Activated CD8-positive, alpha-beta T cell treated with anti-CD3 and anti-CD28 coated beads for 36 hours (primary cell): ENCODE measurements around the gene HMCN1. TPM values are rescaled to one million over a fixed set of nuclear protein-coding genes. Genes with fewer than 3 reads are reported as not detected.

Experiments used
- ATAC-seq: fragments of 200-7000 bp; cut with Tn5 transposase; one replicate; pipeline ENCODE4 v1.10.0; 2021; ENCODE audit warnings: mild to moderate bottlenecking, moderate library complexity
- CTCF ChIA-PET: fragments of 350-600 bp; sonication (Branson Sonifier 250); formaldehyde crosslinking; loops from one replicate; lab custom pipeline; 2021; ENCODE audit warnings: antibody characterized with exemption; lab: Charles Lee
- POLR2A ChIA-PET: fragments of 350-600 bp; sonication (Branson Sonifier 250); formaldehyde crosslinking; loops from one replicate; lab custom pipeline; 2021; ENCODE audit warnings: antibody characterized with exemption; lab: Charles Lee
- DNase-seq: peaks from one replicate; pipeline ENCODE4 v3.0.0-alpha.2; 2020
- H3K27ac Mint-ChIP-seq: one replicate; pipeline ENCODE4 v1.8.0; 2021; ENCODE audit warnings: mild to moderate bottlenecking, mixed read lengths
- H3K27me3 Mint-ChIP-seq: one replicate; pipeline ENCODE4 v1.8.0; 2021; ENCODE audit warnings: mixed read lengths
- H3K36me3 Mint-ChIP-seq: one replicate; pipeline ENCODE4 v1.8.0; 2021; ENCODE audit warnings: low read depth, mixed read lengths
- H3K4me1 Mint-ChIP-seq: one replicate; pipeline ENCODE4 v1.8.0; 2021; ENCODE audit warnings: low read depth, mixed read lengths
- H3K4me3 Mint-ChIP-seq: one replicate; pipeline ENCODE4 v1.8.0; 2021; ENCODE audit warnings: mild to moderate bottlenecking, moderate library complexity, mixed read lengths
- H3K9me3 Mint-ChIP-seq: one replicate; pipeline ENCODE4 v1.8.0; 2021; ENCODE audit warnings: mixed read lengths
- intact Hi-C: fragments of 100-400 bp; cut with micrococcal nuclease; formaldehyde crosslinking; loops from one replicate; pipeline ENCODE4 v1.10.0; 2022
- total RNA-seq, 2 experiments: library from RNA; stranded (reverse); gene quantifications; one replicate each; pipeline ENCODE4 v1.2.3, GENCODE V29; 2021
- TF ChIP-seq, protein P1 (sequence below): fragments of 200-600 bp; IDR thresholded peaks from one replicate; pipeline ENCODE4 v1.8.0; 2022; ENCODE audit warnings: antibody characterized with exemption, mild to moderate bottlenecking

HMCN1 gene
- total RNA-seq, 2 experiments from 2014 or later: not detected

DNA sequence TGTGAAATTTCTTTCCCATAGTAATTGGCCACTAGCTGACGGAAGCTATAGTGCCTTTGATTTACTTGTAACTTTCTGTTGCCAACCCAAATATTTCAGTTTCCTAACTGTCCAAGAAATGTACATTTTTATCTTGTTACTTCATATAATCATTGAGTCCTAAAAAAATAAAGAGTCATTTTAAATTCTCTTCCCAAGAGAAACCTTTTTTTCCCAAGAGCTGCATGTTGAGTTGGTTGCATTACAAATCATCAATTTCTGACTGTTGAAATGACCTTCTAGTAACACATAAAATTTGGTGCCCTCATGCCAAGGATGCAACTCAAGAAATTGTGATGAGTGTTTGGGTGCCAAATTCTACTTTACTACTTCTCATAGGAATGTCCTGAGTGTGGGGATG is 61.0 kb downstream of the HMCN1 start:
- Mint-ChIP-seq H3K4me3 (no peak overlapping the region), H3K4me1 (no peaks in the 10 kb centered on the region), H3K27me3 (peaks cover 8% of the 10 kb centered on the region), H3K27ac (no peak overlapping the region), H3K9me3 (peaks cover 12% of the 10 kb centered on the region), H3K36me3 (no peaks in the 10 kb centered on the region)
- no peak for DNase-seq
- CTCF ChIA-PET: no interaction called here
- no peak for ATAC-seq
- TF ChIP-seq, protein P1, sequence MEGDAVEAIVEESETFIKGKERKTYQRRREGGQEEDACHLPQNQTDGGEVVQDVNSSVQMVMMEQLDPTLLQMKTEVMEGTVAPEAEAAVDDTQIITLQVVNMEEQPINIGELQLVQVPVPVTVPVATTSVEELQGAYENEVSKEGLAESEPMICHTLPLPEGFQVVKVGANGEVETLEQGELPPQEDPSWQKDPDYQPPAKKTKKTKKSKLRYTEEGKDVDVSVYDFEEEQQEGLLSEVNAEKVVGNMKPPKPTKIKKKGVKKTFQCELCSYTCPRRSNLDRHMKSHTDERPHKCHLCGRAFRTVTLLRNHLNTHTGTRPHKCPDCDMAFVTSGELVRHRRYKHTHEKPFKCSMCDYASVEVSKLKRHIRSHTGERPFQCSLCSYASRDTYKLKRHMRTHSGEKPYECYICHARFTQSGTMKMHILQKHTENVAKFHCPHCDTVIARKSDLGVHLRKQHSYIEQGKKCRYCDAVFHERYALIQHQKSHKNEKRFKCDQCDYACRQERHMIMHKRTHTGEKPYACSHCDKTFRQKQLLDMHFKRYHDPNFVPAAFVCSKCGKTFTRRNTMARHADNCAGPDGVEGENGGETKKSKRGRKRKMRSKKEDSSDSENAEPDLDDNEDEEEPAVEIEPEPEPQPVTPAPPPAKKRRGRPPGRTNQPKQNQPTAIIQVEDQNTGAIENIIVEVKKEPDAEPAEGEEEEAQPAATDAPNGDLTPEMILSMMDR: no peak
- intact Hi-C loops: no loop called here
- POLR2A ChIA-PET: no interaction called here

DNA sequence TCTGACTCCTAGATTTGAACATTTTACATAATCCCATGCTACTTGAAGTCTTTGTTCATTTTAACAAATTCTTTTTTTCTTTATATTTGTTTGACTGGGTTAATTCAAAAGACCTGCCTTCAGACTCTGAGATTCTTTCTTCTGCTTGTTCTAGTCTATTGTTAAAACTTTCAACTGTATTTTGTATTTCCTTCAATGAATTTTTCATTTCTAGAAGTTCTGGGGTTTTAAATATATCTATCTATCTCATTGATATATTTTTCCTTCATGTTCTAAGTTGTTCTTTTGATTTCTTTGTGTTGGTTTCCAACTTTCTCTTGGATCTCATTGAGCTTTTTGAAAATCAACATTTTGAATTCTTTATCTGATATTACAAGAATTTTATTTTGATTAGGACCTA is 64.3 kb downstream of the HMCN1 start:
- peaks cover 6% of the 10 kb centered on the region for H3K27me3 Mint-ChIP-seq
- intact Hi-C loops: no loop called here
- peaks cover 12% of the 10 kb centered on the region for H3K9me3 Mint-ChIP-seq
- POLR2A ChIA-PET: no interaction called here
- H3K36me3 Mint-ChIP-seq: no peaks in the 10 kb centered on the region
- ATAC-seq: no peak
- no peak for DNase-seq
- no peak overlapping the region for H3K27ac Mint-ChIP-seq
- no peak overlapping the region for H3K4me3 Mint-ChIP-seq
- H3K4me1 Mint-ChIP-seq: no peaks in the 10 kb centered on the region
- TF ChIP-seq, protein P1: no peak
- CTCF ChIA-PET: no interaction called here

DNA sequence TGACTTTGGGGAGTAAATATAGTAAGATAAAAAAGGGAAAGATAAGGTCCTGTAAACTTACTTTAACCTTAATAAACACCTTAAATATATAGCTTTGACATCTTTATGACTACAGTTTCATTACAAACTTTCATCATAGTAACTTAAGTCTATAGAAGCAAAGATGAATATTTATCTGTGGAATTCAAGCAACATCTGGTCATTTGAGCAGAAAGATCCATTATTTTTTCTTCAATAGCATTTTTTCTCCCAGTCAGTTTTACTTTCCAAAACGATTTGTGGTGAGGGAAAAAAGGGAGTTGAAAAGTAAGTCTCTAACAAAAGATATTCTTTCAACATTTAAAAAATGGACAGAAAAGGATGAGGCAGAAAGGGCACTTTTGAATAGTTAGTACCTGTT is 69.0 kb downstream of the HMCN1 start:
- no peak for DNase-seq
- H3K27ac Mint-ChIP-seq: no peak overlapping the region
- peaks cover 8% of the 10 kb centered on the region for H3K9me3 Mint-ChIP-seq
- peaks cover 2% of the 10 kb centered on the region for H3K27me3 Mint-ChIP-seq
- intact Hi-C loops: no loop called here
- TF ChIP-seq, protein P1: no peak
- H3K4me1 Mint-ChIP-seq: no peaks in the 10 kb centered on the region
- ATAC-seq: no peak
- no peak overlapping the region for H3K4me3 Mint-ChIP-seq
- POLR2A ChIA-PET: no interaction called here
- CTCF ChIA-PET: no interaction called here
- no peaks in the 10 kb centered on the region for H3K36me3 Mint-ChIP-seq

DNA sequence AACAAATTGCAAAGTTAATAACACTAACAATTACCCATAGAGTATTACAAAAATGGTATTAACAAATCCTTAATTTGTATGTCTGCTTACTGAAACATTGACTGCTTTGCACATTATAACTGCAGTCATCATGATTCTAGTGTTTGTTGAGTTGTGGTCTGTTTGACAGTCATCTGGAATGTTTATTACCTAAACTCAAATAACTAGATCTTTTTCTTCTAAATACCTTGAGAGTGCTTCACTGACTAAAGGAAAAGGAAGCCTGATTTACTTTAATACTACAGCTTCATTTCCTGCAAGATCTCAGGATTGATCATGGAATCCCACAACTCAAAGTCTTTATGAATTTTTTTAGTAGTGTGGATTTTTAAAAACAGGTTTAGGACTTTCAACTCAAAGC is 70.0 kb downstream of the HMCN1 start:
- intact Hi-C loops: no loop called here
- TF ChIP-seq, protein P1: no peak
- Mint-ChIP-seq H3K4me3 (no peak overlapping the region), H3K36me3 (no peaks in the 10 kb centered on the region), H3K27ac (no peak overlapping the region), H3K4me1 (no peaks in the 10 kb centered on the region), H3K27me3 (peaks cover 2% of the 10 kb centered on the region), H3K9me3 (peaks cover 3% of the 10 kb centered on the region)
- no peak for ATAC-seq
- DNase-seq: no peak
- ChIA-PET CTCF (no interaction called here), POLR2A (no interaction called here)

DNA sequence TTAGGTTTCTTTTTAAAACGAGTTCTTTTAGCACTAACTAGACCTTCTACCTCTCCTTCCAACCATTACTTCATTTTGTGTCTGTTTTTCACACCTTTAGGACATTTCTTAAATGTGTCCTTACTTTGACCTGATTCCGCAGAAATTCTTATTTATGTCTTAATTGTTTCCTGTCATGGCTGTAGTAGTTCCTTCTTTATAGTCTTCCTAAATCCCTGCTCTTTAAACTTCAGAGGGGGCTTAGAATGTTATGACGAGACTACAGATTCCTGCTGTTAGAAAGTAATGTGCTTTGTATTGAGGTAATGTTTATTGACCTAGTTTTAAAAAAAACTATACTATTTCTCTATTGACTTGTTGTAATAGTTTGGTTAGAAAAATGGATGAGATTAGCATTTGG is 70.4 kb downstream of the HMCN1 start:
- no peak overlapping the region for H3K4me3 Mint-ChIP-seq
- ATAC-seq: no peak
- ChIA-PET CTCF (no interaction called here), POLR2A (no interaction called here)
- TF ChIP-seq, protein P1: no peak
- H3K9me3 Mint-ChIP-seq: peaks cover 1% of the 10 kb centered on the region
- no peaks in the 10 kb centered on the region for H3K4me1 Mint-ChIP-seq
- no peak overlapping the region for H3K27ac Mint-ChIP-seq
- intact Hi-C loops: no loop called here
- no peak for DNase-seq
- no peaks in the 10 kb centered on the region for H3K36me3 Mint-ChIP-seq
- peaks cover 2% of the 10 kb centered on the region for H3K27me3 Mint-ChIP-seq
